Esophagus squamous epithelium (tissue), 4 donors: ENCODE measurements around the gene PSAPL1.

Experiments
- CTCF ChIP-seq, 6 experiments: fragments of 450-650 bp in 4 of 6; fragments of 200-600 bp in 2 of 6; sonication (generic) in 2 of 6; IDR thresholded peaks; one replicate each; pipeline ENCODE4 v1.5.1; 2016 to 2019; ENCODE audit warnings: antibody characterized with exemption in 6 of 6, mild to moderate bottlenecking in 4 of 6, moderate library complexity in 4 of 6
- POLR2A ChIP-seq, 4 donors: fragments of 450-650 bp; IDR thresholded peaks; one replicate each; pipeline ENCODE4 v1.6.1; 2017; ENCODE audit warnings: antibody characterized with exemption in 4 of 4, mild to moderate bottlenecking in 4 of 4, moderate library complexity in 3 of 4

- TF ChIP-seq CTCF (IDR thresholded peaks at IDR 0.05) (no peak), POLR2A (IDR thresholded peaks at IDR 0.05) (no peak)
These were observed 10.1 kb downstream of the PSAPL1 start for GRCh38 chr4:7424553-7425111.
